GM21786 (cell line): Measurements from ENCODE around the gene DOK7.

Source experiments
- ATAC-seq: cut with Tn5 transposase; IDR thresholded peaks from one replicate; pipeline ENCODE4 v1.9.1; 2021; ENCODE audit not compliant: unreplicated experiment

Gene DOK7

GRCh38 chr4:3462321-3462789, 751 bp upstream of the DOK7 start:
- no peak for ATAC-seq

DNA sequence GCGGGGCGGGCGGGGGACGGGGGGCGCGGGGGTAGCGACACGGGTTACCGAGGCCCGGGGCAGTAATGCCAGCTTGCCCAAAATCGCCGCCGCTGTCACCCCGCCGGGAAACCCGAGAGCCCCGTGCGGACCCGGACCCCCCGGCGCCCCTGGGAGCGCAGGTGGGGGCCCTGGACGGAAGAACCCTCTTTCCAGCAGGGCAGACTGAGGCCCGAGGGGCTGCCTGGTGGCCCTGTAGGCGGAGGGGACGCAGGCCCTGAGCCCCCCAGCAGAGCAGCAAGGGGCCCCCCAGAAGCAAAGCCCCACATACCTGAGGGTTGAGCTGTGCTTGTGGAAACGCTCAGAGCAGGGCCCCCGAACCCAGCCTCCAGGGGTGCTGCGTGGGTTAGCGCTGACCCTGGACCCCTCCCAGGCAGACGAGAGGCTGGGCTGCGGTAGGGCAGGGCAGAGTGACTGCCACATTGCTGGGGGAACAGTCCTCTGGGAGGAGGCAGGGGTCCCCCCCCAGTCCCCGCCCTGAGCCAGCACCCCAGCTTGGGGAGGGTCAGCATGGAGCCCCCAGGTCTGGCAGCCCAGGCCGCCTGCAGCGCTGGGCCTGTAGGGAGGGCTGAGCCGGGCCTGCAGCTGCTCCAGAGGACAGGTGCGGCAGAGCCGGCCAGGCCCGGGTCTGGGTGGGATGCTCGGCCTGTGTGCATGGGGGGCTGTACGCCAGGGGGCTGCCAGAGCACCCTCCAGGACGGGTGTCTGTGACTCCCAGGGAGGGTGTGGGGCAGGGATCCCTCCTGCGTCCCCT, 646 bp downstream of the DOK7 start:
- ATAC-seq, result no peak

- no peak for ATAC-seq
Measured at GRCh38 chr4:3464349-3464905, 1.3 kb downstream of the DOK7 start.

- ATAC-seq, result no peak
Measured at GRCh38 chr4:3464911-3465697, 2.0 kb downstream of the DOK7 start.

GRCh38 chr4:3465698-3466671, 2.9 kb downstream of the DOK7 start:
- no peak for ATAC-seq

DNA sequence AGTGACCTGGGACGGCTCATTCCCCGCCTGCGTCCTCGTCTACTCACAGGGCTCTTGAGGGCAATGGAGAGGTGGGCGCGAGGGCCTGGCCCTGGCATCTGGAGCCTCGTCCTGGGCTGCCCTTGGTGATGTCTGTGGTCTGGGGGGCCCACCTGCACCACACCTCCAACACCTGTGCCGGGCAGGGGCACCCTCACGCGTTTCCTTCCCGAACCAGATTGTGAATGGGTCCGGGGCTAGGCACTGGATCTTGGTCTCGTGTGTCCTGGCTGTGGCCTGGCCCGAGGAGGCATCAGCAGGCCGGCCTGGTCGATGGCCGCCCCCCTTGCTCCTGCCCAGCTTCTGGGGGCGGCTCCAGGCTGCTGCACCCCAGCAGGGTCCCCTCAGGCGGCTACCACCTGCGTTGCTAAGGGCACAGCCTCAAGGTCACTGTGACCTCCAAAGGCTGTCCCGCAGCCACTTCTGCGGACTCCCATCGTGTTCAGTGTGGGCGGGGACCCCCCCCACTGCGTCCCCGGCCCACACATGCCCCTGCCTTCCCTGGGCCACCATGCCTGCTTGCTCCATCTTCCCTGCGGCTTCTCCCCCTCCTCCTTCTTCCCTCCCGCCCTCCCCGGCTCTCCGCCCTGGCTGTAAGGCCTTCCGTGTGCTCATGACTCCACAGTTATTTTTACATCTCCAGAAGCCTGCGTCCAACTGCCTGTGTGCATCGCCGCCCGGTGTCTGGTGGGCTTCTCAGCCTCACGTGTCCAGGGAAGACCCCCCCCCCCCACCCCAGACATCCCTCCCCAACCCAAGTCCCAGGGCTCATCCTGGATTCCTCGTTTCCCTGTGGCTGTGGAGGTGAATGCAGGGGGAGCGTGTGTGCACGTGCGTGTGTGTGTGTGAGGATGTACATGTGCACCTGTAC, 3.8 kb downstream of the DOK7 start:
- no peak for ATAC-seq

DNA sequence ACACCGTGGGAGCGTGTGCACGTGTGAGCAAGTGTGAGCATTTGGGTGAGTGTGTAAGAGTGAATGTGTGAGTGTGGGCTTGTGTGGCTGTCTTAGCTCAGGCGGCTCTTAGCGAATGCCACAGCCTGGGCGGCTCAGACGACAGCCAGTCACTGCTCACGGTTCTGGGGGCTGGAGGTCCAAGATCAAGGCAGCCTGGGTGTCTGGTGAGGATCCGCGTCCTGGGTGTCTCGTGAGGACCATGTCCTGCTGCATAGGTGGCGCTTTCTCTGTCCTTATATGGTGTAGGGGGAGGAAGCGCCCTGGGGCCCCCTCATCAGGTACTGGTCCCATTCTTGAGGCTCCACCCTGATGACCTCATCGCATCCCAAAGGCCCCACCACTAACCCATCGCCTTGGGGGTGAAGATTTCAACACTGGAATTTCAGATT, 4.5 kb downstream of the DOK7 start:
- no peak for ATAC-seq

DNA sequence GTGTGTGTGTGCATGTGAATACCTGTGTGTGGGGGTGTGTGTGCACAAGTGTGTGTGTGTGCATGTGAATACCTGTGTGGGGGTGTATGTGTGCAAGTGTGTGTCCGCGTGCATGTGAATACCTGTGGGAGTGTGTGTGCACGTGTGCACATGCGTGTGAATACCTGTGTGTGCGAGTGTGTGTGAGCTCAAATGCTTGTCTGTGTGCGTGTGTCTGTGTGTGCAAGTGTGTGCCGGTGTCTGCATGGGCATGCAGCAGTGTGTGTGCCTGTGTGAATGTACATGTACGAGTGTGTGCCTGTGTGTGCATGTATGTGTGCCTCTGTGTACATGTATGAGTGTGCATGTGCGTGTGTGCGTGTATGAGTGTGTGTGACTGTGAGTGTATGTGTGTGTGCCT, 5.0 kb downstream of the DOK7 start:
- no peak for ATAC-seq

GRCh38 chr4:3468804-3469203, 5.7 kb downstream of the DOK7 start:
- no peak for ATAC-seq

- ATAC-seq, result no peak
Measured at GRCh38 chr4:3469386-3470243, 6.5 kb downstream of the DOK7 start.

- no peak for ATAC-seq
Measured at GRCh38 chr4:3470244-3471097, 7.4 kb downstream of the DOK7 start.

DNA sequence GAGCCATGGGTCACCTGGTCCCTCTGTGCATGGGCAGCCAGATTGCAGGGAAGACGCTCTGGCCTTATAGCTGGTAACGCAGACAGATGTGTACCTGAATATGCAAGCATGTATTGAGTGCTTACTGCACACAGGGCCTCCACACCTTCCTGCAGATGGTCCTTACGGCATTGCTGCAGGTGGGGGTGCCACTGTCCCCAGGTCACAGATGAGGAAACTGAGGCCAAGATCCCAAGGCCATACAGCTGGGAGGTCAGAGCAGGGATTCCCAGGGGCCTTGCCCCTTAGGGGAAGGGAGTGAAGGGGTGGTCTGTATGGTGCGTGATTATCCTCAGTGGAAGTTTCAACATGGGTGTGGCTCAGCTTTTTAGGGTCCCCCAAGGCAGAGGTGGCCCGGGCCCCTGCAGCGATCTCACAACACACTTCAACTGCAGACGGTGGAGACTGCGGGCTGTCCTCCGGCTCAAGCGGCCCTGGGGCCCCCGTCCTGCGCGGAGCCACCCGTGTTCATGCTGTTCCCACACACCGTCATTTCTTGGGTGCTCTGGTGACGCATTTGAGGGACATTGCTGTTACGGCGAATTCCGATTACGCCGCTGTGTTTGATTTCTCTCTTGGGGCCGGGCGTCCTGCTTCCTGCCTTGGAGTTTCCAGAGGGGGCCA, 8.1 kb downstream of the DOK7 start:
- no peak for ATAC-seq

- no peak for ATAC-seq
Measured at GRCh38 chr4:3471886-3472285, 8.8 kb downstream of the DOK7 start.

- no peak for ATAC-seq
Measured at GRCh38 chr4:3472411-3473141, 9.5 kb downstream of the DOK7 start.

GRCh38 chr4:3473181-3473950, 10.3 kb downstream of the DOK7 start:
- ATAC-seq, result no peak
